DMS 273 treated with DMSO at 0.1 percent for 48 hours (cell line): ENCODE data around the gene TST.

Experiments used
- DNase-seq: peaks from one replicate; lab custom pipeline; 2025; lab: John Stamatoyannopoulos, UW

Gene TST

GRCh38 chr22:37019309-37020191, at the start of gene TST, which contains the start of gene MPST:
Gene TST, minus strand, starts transcription at chr22:37019447. Its CDS starts 715 bp downstream, at chr22:37018732.
Gene MPST, plus strand, starts transcription at chr22:37019742. Its CDS starts 95 bp downstream, at chr22:37019837.
- DNase-seq: no peak

GRCh38 chr22:37068859-37069258, 49.6 kb upstream of the TST start:
- no peak for DNase-seq

DNA sequence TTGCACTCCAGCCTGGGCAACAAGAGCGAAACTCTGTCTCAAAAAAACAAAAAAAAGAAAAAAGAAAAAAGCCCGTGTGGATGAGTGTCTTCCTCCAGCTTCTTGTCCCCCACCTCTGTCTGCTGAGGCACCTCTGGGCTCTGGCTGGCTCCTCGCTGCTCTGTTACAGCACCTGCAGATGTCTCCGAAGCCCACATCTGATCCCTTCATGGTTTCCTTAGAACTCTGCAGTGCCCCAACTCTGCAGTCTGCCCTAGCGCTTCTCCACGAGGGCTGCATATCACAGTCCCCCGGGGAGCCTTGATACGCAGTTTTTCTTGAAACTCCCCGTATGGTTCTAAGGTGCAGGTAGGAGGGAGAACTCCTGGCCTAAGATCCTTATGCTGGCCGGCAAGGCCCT, 48.2 kb upstream of the TST start:
- no peak for DNase-seq

DNA sequence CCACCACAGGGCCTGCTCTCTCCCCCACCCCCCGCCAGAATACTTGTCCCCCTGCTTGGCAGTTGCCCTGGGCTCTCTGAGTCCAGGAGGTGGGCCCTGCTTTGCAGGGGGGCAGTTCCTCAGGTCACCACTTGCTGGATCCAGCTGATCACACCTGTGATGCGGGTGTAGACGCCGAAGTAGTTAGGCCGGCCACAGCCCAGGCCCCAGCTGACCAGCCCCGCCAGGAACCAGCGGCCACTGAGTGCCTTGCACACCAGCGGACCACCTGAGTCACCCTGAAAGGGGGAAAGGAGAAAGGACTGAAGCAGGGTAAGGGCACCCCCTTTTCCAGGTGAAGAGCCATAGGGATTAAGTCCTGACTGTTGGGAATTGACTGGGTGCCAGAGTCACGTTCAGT, 46.7 kb upstream of the TST start:
- DNase-seq: no peak

DNA sequence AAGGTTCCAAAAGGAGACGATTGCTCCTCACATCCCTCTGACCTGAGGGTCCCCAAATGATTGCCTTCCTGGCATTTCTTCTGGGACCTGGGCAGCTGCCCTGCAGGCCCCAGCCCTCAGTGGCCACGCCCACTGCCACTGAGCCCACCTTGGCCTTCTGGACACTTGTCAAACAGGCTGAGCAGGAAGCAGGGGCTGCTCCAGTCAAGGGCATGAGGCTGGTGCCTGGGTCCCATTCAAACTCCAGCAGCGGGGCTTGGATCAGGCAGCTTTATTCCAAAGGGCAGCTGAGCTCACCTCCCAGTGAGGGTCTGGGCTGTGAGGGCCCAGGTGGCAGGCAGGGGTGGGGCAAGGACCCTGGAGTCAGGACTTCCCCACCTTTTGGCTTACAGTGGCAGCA, 45.9 kb upstream of the TST start:
- DNase-seq: no peak

DNA sequence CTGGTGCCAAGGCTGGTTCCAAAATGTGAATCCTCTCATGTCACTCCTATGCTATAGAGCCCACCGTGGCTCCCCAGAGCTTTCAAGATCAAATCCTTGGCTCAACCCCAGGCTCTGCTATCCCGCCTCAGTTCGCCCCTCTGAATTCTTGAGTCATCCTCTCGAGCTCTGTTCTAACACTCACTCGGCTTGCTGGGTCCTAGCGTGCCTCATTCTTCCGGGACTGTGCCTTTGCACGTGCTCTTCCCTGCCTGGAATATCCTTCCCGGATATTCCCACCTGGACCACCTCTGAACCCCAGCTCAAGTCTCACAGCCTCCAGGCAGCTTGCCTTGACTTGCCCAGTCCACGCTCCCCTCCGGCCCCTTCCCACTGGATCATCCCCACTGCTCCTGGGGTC, 45.3 kb upstream of the TST start:
- DNase-seq: no peak

- DNase-seq: no peak
Observed at GRCh38 chr22:37063431-37064420, 44.5 kb upstream of the TST start.

DNA sequence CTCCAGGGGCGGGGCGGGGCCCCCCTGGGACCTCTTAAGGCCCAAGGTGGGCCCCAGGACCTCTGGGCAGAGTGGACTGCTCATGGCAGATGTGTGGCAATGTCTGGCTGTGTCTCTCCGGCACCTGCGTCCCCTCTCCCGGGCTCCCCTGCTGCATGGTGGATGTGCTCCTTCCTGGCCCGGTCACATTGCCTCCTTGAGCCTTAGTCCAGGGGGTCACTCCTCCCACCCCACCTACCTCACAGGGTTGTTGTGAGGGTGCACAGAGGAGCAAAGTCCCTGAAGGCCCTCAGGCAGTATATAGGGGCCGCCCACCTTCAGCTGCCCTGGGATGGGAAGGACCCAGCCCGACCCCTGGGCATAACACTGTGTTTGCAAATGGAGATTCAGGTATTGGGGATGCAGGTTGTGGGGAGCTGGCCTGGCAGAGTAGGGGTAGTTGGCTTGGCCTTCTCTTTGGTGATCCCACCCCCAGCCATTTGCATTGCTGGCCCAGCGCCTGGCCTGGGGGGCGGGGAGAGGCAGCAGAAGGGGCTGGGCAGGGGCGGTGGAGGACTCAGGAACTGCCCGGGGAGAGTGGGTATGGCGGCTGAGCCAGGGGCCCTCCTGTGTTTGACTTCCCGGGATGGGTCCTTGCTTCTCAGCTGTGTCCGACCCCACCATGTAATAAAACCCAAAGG, 43.6 kb upstream of the TST start:
- DNase-seq: no peak

DNA sequence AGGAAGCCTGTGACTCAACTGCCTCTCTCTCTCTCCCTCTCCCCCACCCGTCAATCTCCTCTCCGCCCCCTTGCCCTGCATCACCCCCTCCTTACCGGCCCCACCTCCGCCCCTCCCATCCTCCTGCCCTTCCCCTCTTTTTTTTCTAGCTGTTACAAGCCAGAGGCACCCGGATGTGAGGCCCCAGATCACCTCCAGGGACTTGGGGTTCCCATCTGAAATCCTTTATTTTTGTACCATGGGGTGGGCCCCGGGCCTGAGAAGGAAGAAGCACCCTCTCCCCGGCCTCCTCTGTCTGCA, 43.1 kb upstream of the TST start:
- no peak for DNase-seq

- no peak for DNase-seq
Observed at GRCh38 chr22:37061611-37062375, 42.5 kb upstream of the TST start.

- no peak for DNase-seq
Observed at GRCh38 chr22:37060801-37061610, 41.8 kb upstream of the TST start.

GRCh38 chr22:37059876-37060449, 40.7 kb upstream of the TST start:
- no peak for DNase-seq

DNA sequence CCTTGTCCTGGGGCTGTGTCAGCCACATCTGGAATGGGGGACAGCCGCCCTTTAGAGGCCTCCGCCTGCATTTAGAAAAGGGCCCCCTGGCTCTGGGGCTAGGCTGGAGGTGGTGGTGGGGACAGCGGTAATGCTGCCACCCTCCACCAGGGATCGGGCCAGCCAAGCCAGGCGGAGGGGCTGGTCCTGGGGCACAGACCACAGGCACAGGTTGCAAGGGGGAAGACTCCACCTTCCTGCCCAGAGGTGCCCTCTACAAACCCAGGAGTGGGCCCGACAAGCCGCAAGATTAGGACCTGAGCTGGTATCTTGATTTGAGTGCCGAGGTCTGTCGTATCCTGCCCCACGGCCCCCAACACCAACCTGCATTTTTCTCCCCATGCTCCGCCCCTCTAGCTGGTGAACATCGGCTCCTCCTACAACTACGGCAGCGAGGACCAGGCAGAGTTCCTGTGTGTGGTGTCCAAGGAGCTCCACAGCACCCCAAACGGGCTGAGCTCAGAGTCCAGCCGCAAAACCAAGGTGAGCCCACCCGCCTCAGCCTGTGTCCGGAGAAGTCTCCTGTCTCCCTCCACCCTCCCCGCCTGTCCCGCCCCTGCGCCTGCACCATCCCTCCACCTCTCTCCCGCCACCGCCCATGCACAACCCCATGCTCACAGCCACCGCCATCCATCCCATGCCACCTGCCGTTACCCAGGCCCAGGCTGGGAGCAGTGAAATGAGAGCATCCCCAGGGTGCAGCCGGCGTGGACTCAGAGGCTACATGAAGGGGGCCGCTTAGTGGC, 39.9 kb upstream of the TST start:
- DNase-seq: no peak

DNA sequence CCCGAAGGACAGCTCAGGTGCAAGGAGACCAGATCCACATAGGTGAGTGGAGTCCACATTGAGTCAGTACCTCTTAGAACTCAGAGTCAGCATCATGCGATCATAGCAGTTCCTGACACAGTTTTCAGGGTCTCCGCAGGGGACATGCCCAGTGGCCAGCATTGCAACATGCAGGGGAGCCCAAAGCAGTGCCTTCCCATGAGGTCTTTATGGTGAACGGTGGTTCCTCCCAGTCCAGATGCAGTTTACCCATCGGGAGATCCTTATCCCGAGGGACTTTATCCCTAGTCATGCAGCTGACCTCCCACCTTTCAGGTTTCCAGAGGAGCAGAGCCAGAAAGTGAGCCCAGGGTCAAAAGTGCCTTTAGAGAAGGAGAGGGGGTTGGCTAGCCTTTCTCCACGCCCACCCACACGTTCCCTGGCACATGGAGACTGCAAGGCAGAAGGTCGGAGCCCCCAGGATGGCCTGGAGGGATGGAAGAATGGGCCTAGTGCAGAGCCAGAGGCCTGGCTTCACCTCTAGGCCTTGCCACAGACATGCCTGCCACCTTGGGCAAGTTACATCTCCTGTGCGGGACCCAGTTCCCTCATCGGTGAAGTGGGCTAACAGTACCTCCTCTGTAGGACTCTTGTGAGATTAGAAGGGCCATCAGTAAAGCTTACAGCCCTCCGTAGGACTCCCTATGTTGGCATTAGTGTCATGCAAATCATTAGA, 38.7 kb upstream of the TST start:
- DNase-seq: no peak

DNA sequence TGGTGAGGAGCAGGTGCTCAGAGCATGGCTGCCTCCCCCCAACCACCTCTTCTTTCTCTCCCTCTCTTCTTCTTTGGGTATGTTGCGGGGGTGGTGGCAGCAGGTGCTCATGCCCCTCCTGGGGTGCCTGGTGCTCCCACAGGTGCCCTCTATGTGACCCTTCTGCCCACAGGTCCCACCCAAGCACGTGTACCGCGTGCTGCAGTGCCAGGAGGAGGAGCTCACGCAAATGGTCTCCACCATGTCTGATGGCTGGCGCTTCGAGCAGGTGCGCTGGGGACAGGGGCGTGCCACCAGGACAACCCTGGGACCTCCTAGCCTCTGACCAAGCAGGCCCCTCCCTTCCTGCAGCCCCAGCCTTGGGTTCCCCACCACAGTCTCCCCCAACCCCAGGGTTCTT, 38.0 kb upstream of the TST start:
- no peak for DNase-seq

DNA sequence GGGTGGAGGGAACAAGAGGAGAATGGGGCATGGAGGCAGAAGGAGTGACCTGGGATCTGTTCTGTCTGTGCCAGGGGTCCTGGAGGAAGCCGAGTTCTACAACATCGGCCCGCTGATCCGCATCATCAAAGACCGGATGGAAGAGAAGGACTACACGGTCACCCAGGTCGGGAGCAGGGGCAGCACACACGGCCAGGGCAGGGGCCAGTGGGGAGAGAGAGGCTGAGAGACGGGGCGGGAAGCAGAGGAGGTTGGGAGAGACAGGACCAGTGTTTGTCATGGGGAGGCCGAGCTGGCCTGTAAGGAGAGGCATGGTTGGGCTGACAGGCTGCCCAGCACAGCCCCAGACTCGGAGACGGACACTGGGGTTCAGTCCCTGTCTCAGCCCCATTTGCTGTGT, 37.0 kb upstream of the TST start:
- DNase-seq: no peak

GRCh38 chr22:37054600-37055365, 35.5 kb upstream of the TST start:
- no peak for DNase-seq

DNA sequence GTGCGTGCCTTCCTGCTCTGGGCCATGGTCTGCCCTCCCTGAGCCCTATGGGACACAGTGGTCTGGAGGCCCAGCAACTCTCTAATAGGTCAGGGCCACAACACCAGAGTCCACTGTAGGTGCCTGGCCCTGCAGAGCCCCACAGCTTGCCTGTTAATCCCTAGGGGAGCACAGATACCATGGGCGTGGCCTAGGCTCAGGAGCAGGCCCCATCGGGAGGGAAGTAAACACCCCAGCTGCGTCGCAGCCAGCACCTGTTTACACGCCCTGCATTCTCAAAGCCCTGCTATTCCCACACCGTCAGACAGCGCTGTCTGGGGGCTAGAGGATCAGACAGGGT, 34.8 kb upstream of the TST start:
- no peak for DNase-seq
